NCI-H345 treated with DMSO at 0.1 percent for 48 hours (cell line): ENCODE data around the gene AGBL1.

Source experiments
- DNase-seq: peaks from one replicate; lab custom pipeline; 2025; ENCODE audit not compliant: unreplicated experiment; lab: John Stamatoyannopoulos, UW

AGBL1 gene

DNA sequence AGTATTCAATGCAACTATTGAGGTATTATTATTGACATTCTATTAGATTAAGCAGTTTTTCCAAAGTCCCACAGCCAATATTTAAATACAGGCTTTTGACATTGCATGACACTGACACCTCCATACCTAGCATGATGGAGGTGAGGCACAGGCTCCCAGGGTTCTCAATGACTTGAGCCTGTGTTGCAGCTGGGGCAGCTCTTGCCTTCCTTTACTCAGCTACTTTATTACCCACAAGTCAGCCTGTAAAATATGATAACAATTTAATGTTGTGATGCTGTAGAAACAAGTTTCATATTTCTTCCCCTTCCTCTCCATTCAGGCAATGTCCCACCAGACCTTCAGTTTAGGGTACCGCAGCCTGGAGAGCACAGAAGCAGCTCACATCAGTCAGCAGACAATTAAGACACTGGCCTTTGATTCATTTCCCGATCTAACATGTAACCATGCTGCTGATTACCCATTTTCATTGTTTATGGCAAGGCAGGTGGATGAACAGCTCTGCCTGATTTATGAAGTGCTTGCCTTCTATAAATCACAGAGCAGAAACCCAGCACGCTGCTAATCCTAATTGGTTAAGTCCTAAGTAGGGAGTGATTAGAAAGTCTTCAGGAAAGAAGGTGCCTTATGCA, 826.1 kb downstream of the AGBL1 start:
- DNase-seq: no peak

DNA sequence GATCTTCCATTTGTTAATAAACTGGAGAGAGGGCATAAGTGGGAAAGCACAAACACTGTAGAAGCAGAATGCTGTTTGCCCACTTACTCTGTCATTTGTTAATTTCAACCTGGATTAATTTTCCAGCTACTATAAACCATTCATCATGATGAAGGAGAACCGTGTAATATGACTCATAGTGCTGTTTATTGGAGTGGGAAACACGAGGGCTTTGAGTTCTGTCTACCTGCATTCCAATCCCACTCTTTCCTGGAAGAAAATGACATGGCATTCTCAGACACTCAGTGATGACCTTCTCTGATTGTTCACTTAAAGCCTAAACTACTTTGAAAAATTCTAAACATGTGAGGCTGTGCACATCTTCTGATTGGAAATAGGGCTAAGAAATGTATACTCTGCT, 826.7 kb downstream of the AGBL1 start:
- no peak for DNase-seq

DNA sequence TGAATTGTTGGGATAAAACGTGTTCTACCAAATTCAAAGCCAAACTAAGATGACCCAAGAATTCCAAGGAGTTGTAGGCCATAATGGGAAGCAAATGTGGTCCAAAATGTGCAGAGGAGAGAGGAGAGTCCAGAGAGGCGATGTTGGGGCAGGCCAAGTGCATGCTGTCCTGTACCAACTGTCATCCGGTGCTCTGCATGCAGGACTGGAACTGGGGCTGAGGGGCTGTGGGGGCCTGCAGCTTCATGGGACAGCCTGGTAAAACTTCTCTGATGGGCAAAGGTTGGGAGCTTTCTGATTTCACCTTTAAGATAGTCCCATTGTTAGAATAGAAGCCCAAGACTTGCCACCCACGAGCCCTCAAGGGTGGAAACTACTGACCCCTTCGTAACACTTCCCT, 831.4 kb downstream of the AGBL1 start:
- DNase-seq: no peak

DNA sequence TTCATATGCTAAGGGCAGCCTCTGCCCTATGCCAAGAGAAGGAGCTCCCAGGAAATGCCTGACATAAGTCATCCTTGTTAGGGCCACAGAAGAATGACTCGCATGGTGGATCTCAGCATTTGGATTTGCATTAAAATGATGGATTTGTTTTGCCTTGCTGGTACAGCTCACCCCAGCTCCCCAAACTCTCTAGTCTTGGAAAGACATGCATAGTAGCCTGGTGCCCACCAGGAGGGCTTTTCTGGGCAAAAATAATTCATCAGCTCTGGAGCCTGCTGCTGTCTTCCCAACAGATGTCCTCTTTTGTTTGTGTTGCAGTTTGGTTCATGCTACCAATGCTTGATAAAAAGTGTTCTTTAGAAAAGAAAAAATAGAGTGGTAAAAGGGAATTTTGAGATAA, 833.0 kb downstream of the AGBL1 start:
- DNase-seq: no peak

DNA sequence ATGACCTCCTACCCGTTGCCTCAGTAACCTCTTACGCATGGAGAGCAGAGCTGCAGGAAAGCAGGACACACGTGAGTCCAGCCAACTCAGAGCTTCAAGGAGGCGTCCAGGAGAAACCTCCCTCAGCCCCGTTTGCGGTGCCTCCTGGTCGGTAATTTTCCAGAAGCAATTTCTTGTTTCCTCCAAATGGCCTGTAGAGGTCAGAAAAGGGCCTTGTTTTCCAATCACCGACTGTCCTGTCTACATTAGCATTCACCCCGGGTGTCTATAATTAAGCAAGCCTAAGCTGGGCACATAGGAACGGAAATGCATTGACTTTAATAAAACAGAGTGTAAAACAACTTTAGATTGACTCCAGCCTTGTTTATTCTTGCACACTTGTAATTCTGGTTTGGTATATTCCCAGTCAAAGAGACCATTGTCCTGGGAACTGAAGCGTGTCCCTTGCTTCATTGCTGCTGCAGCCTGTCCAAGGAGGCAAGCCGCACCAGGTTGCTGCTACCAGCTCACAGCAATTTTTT, 836.2 kb downstream of the AGBL1 start:
- DNase-seq: peak; percentile 8

DNA sequence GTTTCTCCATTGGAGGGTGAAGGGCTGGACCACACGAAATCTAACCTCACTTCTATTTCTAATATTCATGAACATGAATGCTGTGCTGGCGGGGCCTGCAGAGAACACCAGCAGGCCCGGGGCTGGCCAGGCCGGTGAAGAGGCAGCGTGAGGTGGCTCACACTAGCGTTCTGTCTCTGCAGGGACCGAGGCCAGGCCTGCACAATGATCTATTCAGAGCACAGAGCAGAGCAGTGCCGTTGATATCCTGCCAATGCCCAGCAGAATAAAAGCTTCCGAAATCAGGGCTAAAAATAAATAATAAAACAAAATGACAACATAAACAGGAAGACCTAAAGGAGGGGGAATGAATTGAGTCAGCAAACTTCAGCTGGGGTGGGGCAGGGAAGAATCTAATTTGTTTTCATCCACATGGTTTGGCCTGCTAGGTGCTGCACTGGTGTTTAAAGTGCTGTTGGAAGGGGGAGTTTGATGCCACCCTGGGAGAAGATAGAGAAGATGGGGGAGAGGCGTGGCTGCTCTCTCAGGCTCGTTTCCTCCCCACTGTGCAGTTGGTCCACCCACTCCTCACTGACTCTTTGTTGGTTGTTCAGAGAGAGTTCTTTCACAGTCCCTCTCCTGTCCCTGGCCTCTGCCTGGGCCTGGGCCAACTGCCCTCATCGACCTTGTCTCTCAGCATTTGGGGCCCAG, 837.1 kb downstream of the AGBL1 start:
- DNase-seq: no peak

DNA sequence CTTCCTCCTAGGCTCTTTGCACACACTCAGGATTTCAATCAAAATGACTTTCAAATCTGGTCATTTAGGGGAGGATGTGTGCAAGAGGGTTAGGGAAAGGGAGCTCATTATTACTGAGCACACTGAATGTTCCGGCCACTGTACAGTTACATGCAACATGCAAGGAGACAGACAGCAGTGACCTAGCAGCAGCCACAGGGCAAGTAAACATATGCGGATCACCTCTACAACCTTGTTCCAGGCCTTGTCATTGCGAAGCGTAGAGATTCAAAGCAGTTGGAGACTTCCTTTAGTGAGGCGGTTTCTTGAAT, 837.6 kb downstream of the AGBL1 start:
- no peak for DNase-seq

DNA sequence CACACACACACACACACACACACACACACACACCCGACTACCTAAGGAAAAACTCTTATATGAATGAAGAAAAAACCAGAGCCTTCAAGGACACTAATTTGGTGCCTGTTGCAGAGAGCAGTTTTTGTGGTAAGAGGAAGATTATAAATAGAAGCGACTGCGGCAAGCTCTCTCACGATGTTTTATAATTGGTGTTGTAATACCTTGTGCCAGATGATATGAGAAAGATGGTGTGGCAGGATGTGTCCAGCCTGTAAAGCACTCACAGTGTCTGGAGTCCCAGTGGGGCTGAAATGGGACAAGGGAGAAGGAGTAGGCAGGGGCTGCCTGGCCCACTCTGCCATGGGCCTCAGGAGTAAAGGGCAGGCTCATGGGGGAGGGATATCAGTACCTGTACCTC, 839.9 kb downstream of the AGBL1 start:
- DNase-seq: no peak

DNA sequence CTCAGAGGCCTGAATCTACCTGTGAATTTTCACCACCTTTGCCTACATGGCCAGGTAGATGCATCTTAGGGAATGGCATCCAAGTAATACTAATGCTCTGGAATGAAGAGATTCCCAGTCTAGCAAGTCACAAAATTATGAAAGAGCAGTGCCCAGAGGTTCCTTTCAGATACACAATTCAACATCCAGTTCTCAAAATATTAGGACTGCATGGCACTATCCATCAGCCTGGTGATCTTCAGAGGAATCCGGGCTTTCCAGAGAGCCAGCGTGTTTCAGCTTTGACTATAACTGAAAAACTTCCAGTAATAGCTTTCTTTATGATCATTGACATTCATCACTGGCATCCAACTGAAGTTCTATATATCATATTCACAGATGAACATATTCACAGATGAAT, 849.8 kb downstream of the AGBL1 start:
- no peak for DNase-seq

DNA sequence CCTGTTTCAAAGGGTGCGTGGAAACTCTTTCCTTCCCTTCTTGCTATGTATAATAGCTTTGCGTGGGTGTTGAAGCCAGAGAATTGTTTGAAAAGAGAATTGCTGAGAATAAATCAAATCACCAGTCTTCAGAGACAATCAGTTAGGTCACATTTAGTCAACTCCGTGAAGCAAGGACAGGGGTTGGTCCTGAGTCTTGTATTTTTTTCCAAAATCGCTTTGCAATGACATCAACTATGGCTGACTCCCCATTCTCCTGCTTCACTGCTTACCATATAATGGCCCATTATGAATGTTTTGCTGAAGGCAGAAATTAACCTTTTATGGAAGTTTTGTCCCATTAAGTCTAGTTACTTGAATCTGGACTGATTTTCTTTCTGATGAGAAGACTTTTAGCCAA, 852.8 kb downstream of the AGBL1 start:
- no peak for DNase-seq

DNA sequence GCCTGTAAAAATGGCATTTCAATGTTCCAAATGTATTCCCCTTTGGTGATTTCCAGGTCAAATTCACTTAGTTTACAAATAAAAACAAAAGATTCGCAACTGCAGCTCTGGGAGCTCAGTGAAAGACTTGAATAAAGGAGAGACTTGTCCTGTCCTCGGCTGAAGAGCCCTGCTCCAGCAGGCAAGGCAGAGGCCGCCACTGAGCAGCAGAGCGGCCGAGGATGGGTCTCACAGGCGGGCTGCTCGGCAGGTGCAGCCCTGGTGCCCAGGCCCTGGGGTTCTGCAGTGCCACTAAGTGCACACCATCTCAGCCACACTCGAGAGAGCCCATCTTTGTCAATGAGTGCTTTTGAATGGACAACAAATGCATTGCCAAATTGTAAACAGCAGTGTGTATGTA, 856.2 kb downstream of the AGBL1 start:
- no peak for DNase-seq

DNA sequence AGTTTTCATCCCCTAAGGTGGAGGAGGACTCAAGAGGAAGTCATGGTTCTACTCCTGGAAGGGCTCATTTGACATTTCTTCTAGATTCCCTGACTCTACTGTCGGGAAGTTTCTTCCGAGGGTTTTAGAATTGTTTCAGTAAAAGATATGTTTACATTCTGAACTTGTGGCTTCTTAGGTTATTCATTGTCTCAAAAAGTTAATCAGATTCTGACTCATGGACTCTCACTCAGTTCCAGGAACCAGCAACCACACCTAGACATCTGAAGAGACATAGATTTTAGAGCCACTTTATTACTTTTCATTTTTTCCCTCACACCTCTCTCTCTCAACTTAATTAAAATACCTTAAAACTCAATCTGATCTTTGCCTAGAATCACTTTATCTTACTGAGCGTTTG, 862.6 kb downstream of the AGBL1 start:
- no peak for DNase-seq

DNA sequence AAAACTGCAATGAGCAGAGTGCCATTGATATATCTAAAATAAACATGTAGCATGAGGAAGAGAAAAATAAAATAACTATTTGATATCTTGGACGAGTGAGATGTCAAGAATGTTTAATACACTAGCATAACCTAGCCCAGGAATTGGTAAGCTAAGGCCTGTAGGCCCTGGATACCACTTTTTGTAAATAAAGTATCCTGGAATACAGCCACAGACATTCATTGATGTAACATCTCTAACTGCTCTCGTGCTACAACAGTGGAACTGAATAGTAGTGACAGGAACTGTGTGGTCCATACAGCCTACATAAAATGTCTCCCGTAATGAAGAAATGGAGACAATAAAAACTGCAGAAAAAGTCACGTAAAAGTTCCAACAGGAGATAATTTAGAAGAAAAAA, 869.0 kb downstream of the AGBL1 start:
- DNase-seq: no peak

DNA sequence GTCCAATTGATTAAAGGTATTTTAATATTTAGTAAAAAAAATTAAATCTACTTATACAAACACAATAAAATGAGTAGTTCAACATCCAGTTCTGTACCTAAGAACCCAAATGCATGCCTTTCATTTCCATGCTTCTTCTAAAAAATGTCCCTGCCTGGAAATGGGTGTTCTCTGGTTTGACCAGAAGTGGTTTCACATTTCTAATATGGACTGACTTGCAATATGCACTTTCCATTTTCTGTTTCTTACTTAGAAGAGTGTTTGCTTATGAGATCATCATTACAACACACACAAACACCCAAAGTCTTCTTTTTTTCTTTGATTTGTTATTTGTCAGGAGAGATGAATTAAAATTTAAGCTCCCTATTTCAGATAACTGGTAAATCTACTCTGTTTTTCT, 879.6 kb downstream of the AGBL1 start:
- no peak for DNase-seq

DNA sequence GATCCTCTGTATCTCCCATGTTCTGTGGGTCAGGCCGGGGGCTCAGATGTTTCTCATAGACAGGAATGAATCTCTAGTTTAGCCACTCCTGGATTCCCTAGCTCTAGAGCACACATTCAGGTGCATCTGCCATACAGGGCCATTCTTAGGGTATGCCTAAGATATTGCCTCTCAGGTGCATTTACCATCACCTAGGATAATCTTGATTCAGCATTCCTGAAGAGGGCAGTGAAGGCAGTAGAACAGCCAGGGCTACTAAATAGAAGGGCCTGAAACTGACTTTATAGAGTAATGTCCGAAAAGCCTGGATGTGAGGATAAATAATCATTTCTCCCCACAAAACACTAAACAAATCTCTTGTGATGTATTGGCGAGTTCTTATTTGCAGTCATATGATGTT, 882.0 kb downstream of the AGBL1 start:
- no peak for DNase-seq

DNA sequence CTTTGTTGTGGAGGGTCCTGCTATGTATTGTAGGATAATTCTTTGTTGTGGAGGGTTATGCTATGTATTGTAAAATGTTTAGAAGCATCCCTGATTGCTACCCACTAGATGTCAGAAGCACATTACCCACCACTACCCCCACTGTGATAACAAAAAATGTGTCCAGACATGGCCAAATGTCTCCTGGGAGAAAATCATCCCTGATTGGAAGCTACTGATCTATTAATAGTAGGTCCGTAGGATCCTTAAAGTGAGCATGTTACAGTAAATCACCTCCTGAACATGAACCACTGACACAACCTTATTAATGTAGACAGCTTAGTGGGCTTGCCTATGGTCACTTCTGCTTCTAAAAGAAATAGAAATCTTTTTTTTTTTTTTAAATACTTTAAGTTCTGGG, 884.6 kb downstream of the AGBL1 start:
- DNase-seq: no peak

DNA sequence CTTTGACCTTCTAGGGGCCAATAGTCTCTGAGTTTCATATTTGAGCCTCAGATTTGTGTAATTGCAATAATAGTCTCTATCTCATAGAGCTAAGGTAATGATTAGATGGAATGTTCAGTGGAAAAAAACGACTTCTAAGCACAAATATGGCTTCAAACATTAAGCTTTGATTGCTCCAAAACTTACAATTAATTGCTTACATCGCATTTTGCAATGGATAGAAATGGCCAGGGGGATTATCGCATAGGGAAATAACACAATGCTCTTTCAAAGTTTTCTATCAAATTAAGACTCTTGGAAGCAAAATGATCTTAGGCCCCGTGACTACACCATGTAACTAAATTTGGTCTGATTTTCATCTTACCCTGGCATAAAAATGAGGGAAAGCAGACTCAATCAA, 888.6 kb downstream of the AGBL1 start:
- DNase-seq: no peak

DNA sequence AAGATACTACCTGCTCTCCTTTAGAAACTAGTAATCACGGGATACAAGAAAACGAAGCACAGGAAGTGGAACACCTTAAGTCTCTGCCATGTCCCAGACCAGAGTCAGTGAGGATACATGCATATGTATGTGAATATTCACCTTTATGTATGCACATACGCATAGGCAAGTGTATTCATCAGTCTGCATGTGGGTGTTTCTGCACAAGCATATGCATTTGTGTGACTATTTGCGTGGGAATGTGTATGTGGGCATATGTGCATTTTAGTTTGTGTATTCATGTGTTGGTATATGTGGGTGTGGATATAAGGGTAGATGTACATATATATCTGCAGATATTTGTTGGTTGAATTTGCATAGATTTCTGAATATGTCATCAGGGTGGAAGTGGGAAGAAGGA, 889.7 kb downstream of the AGBL1 start:
- no peak for DNase-seq

DNA sequence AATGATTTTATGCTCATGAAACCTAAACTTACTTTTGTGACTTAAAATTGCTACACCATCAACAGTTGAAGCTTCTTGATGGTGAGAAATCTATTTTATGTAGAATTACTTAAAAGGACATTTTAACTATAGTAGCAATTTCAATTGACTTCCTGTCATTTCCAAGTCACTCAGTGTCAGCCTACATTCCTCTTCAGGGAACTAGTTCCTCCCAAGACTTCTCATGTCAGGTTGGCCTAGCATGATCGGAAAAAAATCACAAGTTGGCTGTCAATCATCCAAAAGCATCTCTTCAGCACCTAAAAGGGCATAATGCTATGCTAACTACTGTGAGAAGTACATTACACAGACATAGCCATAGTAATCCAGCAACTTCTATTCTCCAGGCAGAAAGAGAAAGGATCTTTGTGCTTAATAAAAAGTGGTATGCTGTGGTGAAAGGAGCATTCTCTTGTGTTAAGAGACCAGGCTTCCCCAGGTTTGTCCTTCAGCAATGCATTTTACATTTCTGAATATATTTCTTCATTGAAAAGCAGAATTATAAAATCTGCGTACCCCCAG, 893.7 kb downstream of the AGBL1 start:
- no peak for DNase-seq

DNA sequence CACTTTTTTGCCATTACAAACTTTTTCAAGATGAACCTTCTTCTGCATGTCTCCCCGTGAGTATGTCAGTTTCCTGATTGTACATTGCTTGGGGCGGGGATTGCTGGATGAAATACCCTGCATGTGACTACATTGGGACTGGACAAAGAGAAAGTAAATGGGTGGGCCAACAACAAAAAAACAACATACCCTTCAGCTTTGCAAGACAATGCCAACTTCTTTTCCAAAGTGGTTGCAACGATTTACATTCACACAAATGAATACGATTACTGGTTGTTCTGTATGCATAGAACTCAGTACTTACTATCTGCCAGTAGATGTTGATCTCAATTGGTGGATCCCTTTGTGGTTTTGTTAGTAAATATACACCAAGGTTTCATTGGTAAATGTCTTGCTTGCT, 908.4 kb downstream of the AGBL1 start:
- DNase-seq: no peak

DNA sequence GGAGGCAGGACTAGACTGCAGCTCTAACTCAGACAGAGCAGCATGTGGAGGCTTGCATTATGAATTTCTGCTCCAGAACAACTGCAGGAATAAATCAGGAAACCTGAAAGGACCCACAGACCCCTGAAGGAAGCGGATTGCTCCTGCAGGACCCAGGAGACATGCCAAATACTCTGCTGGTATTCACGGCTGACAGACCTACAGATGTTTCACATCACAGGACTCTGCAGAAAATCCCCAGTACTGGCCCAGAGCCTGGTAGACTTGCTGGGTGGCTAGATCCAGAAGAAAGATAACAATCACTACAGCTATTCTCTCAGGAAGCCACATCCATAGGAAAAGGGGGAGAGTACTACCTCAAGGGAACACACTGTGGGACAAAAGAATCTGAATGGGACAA, 942.1 kb downstream of the AGBL1 start:
- no peak for DNase-seq

DNA sequence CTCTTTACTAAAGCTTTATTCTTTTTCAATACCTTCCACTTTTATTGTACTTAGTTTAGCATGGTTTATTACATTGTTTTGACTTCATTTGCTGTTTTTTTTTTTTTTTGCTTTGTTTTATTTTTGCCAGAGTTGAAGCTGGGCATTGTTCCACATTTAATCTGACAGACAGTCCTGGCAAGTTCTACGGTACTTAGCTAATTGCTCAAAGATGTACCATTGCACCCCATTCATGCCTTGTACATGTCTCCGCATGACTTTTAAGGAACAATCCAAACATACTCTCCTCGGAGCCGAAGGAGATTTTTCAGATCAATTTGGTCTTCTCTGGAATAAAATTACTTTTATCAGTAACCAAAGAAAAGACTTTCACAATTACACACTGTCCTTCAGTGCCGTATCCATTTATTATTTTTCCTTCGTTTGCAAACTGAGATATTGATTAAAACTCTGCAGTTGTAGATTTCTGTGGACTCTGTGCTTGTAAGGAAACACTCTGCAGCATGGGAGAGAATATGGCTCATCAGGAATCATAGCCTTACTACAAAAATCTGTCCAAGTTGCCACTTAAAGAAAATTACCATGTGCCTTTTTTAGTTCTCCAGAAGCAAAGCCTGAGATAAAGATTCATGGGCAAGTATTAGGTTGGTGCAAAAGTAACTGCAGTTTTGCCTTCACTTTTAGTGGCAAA, 952.0 kb downstream of the AGBL1 start:
- DNase-seq: no peak
